ENCODE measurements around the gene TGIF1. TPM values are rescaled to one million over a fixed set of nuclear protein-coding genes. Genes with fewer than 3 reads are reported as not detected.

TGIF1 gene
- polyA plus RNA-seq, 1 donor: 37.1 TPM

DNA sequence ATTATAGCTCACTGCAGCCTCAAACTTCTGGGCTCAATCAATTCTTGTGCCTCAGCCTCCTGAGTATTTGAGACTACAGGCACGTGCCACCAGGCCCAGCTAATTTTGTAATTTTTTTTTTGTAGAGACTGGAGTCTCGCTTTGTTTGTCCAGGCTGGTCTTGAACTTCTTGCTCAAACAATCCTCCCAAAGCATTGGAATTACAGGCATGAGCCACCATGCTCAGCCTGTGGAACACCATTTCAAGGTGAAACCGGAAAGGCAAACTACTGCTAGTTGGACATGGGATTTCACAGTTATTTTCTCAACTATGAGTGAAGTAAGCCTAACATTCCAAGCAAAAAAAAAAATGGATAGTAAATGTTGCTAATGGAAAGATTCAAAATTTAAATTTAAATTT is 20.9 kb upstream of the TGIF1 start:
- no peak for DNase-seq (ENCODE audit: low read depth)

DNA sequence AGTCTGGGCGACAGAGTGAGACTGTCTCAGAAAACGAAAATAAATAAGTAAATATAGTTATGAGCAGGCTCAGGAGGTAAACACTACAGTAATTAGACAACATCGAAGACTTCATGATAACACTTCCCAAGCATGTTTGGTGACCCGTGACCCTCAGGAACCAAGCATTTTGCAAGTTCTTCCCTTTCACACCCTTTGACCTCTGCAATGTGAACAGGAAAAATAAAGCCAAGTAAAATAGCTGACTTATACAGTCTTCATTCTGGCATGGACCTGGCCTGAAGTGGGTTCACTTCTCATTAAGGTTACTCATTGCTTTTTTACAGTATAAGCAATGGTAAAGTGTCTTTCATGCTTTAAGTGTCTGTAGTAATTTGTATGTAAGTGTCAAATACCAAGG is 15.3 kb upstream of the TGIF1 start:
- DNase-seq (ENCODE audit: low read depth): no peak

DNA sequence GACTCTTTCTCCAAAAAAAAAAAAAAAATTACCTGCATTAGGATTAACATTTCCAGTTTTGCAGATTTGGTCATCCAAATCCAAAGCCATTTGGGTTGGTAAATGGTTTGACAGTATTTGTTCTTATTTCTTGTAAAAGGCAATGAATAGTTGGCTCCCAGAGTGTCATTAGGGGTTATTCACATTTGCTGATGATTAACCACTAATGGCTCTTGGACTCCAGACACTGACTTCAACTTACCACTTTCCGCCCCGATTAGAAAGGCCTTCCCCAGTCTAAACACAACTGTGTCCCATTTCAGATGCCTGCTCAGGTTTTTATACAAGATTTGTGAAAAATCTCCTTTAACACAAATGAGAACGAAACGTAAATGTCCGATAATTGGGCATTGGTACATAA is 9.6 kb upstream of the TGIF1 start:
- no peak for DNase-seq (ENCODE audit: low read depth)

DNA sequence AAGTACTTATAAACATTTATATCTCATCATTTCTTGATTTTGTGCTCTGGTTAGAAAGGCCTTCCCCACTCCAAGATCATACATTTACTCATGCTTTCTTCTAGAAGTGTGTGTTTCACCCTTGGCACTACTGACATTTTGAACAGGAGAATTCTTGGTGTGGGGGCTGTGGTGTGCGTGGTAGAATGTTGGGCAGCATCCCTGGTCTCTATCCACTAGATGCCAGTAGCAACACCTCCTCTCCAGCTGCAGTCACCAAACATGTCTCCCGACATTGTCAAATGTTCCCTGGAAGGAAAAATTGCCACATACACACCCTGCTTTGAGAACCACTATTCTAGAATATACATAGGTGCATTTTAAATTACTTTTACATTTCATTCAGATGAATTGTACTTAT is 8.7 kb upstream of the TGIF1 start:
- DNase-seq (ENCODE audit: low read depth): no peak

DNA sequence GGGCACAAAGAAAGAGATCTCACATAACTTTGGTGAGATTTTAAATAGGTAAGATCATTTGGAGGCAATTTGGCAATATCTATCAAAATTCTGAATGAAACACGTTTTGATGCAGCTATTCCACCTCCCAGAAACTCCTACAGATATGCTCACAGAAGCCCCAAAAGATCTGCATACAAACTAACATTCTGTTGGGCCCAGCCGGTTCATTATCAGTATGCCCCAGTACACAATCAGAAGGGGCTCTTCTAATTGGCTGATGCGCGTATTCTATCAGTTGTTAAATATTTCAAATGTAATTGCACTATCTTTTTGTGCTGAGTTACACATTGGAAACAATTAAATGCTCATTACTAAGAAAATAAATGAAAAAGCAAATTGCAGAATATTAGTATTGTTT is 7.1 kb upstream of the TGIF1 start:
- DNase-seq (ENCODE audit: low read depth): no peak

DNA sequence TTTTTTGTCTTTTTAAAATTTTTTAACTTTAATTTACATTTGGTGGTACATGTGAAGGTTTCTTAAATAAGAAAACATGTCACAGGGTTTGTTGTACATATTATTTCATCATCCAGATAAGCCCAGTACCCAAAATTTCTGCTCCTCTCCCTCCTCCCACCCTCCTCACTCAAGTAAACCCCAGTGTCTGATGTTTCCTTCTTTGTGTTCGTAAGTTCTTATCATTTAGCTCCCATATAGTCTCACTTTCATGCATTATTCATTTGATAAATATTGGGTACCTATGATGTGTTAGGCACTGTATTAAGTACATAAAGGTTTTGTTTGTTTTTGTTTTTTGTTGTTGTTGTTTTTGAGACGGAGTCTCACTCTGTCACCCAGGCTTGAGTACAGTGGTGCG is 5.7 kb upstream of the TGIF1 start:
- DNase-seq (ENCODE audit: low read depth): no peak

DNA sequence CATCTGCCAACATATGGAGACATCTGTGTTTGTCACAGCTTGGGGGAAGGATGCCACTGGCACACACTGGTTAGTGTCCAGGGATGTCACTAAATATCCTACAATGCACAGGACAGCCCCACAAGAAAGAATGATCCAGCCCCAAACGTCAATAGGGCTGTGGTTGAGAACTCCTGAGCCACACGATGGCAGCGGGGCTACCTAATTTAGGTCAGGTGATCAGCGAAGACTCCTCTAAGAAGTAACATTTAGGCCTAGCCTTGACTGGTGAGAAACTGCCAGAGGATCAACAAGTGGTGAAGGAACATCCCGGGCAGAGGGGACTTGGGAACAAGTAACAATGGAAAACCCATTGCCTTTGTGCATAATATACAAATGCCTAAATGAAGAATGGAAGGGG is 5.0 kb upstream of the TGIF1 start:
- no peak for DNase-seq (ENCODE audit: low read depth)

DNA sequence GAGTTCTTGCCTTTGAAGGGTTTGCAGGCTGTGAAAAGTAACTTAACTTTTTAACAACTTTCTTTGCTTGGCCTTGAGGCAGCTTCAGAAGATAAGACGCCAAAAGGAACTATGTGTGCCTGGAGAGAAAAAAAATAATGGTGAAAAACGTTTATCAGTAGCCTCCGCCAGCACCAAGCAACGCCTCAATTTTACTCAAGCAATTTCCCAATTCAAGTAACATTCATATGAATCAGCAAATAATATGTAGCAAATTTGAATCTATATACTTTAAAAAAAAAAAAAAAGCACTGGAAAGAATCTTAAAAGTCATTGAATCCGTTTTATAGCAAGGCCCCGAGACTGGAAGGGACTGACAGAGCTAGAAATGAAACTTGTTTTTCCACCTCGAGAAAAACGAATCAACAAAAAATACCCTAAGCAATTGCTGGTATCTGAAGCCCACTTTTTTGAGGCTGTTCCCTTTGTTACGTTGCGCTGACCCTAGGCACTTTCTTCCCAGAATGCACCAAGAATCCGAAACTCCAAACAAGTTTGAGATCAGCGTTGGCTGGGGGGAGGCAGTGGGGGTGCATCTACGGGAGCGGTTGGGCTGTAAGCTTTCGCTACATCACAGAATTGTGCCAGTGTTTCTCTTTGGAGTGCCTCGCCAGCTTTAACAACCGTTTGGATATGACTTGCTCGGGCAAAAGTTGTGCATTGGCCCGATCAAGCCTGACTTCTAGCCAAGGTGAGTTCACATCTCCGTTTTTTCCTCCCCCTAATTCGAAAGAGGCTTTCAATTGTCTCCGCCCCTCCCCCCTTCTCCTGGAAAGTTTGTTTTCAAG is 2.7 kb upstream of the TGIF1 start:
- peak; percentile 72 for DNase-seq (ENCODE audit: low read depth)

DNA sequence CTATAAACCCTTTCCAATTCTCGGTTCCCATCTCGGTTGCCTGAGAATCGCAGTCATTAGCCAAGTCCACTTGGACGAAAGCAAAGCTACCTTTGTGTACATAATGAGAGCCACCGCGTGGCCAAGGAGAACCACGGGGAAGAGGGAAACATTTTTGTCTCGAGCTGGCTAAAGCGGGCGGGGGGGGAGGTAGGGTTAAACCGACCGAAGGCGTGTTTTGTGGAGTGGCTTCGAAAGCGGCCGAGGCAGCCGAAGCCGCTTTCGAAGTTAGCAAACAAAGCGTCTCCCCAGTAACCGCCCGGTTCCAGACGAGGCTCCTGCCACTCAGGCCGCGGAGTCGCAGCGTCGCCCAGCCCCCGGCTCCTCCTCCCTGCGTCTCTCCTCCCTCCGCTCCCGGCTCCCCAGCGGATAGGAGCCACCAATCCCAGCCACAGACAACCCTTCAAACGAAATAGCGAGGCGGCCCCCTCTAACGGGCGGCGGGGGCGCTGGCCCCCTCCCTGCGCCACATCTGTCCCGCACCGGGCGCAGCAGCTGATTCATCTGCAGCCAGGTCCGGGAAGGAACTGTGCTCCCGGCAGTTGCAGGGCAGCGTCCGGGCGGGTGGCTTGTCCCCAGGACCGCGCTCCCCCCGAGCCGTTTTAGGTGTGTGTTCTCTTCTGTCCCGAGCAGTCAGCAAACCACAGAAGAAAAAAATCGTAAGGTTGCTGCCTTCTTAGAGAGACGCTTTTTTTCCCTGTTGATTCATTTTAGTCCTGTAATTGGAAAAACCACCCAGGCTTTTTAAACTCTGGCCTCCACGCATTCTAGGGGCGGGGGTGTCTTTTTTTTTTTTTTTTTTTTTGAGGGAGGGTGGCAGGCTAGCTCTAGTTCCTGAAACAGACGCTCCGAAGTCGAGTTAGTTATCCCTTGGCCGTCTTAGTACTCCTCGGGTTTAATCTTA is 1.8 kb upstream of the TGIF1 start:
- peak; percentile 93 for DNase-seq (ENCODE audit: low read depth)

DNA sequence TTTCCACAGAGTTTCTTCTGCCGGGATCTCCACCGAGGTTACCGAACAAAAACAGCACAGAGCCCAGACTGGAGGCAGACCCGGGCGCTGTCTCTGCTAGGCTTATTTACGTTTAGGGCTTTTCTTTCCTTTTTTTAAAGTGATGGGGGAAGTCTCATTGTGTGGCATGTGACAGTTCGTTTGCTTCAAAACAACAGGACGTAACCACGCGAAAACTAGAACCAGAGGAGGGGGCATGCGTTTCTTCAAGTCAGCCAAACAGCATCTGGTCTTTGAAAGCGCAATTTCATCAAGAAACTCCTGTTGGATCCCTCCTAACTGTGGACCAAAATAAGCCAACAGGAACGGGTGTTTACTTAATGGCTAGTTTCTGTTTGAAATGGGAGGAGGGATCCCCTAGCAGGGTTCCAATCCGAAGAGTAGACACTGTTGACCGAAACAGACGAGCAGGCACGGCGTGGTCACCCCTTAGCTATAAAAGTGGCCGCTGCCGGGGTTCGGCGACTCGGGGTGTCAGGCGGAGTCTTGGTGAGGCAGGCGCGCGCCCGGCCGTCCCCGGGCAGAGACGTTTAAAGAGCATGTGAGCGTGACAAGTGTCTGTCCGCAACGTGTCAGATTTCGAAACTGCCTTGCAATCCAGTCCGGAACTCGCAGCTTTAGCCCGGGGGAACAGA is 997 bp upstream of the TGIF1 start:
- peak; percentile 71 for DNase-seq (ENCODE audit: low read depth)

DNA sequence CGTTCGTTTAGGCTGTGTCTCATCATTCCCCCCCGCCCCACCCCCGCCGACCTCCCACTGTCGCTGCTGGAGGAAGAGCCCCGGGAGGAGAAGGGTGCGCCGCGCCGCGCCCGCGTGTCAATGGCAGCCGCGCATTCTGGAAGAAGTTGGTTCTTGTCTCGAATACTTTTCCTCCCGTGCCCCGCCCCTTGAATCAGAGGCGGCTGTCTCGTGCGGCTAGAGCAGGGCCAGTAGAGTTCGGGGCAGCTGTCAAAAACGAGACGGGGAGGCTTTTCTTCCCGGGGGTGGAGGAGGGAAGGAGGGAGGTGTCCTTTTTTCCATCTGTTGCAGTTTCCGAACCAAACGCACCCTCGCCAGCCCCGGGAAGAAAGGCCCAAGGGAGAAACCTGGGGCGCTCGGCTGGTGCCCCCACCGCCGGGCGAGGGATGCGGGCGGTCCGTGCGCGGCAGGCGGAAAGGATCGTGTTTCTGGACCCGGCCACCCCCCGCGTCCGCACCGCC is 410 bp upstream of the TGIF1 start:
- DNase-seq (ENCODE audit: low read depth): no peak

DNA sequence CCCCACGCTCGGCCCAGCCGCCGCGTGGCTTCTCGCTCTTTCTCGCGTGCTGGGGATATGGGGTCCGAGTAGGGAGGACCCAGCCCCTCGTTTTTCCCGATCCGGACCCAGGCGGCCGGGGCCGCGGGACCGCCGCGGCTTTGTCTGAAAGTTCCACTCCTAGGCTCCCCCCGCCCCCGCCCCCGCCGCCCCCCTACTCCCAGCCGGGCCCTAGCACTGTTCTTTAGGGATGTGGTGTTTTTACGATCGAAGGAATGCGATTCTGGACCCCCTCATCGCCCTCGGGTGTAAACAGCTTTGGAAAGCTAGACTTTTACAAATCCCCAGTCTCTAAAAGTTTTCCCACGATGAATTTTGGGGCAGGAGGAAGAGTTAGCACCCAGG is 819 bp downstream of the TGIF1 start:
- no peak for DNase-seq (ENCODE audit: low read depth)

DNA sequence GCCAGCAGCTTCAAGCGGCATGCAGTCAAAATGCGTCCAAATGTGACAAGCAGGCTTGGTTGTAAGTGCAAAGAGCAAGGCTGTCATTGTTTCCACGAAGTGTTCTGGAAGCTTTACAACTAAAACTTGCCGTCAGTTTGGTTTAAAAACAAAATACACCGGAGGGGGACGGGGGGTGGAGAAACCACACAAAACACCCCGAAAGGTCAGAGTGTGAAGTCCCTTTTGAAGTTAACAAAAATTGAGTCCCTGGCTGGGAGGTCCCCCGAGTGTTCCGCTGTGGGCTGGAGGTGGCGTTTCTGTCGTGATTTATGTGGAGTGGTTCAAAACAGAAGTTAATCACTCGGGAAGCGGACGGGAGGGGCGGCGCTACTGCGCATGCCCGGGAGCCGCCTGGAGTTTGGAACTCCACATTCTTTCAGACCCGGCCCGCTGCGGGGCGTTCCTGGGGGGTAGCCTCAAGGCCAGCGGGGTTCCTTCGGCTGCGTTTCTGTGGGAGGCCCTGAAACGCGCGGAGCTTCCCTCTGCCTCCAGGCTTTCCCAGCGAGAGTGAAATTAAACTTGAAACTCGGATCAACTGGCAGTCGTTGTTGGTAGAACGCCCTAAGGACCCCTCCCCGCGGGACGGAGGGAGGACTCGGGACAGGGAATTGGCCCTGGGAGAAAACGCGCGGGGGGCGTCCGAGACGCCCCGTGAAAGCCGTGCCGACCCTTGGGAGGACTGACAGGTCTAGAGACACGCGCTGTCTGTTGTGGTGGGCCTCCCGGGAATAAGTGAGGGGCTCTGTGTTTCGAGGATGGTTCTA is 1.4 kb downstream of the TGIF1 start:
- DNase-seq (ENCODE audit: low read depth): peak; percentile 88

DNA sequence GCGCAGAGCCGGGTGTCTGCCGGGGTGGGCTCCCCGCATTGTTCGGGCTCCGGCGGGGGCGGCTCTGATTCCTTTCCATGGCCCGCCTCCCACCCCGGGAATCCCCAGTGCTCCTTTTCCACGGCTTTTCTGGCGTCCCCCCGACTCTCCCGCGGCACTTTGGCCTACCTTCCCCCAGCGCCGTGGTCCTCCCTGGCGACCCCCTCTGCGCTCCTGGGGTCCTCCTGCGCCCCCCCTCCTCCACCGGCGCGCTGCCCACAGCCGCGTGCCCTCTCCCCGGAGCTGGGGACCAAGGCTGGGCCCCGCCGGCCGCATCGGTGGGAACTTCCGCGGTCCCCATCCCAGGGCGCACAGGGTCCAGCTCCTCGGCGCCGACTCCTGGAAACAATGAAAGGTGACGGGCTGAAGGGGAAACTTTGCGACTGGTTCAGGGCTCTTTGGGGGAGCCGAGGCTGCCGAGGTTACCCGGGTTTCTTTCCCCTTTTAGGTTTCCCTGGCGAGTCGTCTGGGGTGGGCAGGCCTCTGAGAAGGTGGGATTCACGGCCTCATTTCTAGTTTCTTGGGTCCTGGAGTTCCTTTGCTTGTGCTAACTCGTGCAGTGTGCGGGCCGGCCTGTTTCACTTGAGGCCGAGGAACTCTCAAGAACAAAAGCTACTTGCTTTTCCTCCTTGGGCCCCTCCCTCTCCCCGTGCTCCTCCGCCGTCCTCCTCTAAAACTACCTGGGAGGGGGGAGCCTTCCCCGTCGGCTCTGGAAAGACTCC is 2.2 kb downstream of the TGIF1 start:
- DNase-seq (ENCODE audit: low read depth): no peak

DNA sequence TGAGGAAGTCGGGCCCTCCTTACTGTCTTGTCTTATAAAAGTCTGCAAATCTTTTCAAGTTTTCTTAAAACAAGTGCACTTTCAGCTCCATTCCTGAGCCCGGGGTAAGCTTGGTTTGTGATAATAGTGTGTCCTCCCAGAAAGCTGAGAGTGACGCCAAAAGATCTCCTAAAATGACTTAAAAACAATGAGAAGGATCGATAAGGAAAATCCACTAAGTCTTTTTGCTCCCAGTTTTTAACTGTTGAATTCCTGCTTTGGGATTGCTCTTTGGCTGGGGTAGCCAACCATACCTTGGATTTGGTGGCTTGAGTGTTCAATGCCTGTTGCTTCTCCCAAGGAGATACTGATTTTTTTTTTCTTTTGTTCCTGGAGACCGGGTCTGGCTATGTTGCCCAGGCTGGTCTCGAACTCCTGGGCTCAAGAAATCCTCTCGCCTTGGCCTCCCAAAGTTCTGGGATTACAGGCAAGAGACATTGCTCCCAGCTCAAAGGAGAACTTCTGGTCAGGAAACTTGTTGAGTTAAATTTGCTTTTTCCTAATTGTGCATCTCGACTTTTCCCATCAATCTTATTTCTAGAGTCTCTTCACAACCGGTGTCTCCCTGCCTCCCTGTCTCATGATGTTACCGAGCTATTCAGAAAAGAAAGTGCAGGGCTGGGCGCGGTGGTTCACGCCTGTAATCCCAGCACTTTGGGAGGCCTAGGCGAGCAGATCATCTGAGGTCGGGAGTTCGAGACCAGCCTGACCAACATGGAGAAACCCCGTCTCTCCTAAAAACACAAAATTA is 3.0 kb downstream of the TGIF1 start:
- no peak for DNase-seq (ENCODE audit: low read depth)

DNA sequence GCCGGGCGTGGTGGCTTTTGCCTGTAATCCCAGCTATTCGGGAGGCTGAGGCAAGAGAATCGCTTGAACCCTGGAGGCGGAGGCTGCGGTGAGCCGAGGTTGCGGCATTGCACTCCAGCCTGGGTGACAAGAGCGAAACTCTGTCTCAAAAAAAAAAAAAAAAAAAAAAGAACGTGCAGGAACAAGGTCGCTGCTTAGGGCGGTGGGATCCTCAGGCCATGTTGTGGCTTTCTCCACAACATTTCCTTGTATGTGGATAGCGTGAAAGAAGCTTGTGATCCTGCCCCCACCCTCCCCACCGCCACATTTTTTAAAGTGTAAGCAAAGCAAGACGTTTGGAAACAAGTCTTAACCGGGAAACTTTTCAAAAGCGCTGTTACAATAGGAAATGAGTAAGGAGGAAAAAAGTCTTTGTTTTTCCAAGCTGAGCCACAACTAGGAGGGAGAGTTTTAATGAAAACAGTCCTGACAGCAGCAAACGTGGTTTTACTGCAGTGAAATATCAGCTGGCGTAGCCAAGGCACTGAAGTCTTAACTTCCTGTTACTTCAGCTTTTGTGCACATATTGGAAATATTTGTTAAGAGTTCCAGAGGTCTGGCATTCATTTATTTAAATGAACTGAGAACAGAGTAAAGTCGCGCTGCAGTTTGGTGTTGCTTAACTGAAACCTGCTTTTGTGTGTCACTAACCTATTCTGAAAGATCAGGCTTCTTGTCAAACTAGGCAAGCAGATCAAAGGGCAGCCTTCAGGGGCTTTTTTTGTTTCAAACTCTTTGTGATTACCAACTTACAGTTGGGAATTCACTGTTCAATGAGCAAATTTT is 3.8 kb downstream of the TGIF1 start:
- peak; percentile 83 for DNase-seq (ENCODE audit: low read depth)

DNA sequence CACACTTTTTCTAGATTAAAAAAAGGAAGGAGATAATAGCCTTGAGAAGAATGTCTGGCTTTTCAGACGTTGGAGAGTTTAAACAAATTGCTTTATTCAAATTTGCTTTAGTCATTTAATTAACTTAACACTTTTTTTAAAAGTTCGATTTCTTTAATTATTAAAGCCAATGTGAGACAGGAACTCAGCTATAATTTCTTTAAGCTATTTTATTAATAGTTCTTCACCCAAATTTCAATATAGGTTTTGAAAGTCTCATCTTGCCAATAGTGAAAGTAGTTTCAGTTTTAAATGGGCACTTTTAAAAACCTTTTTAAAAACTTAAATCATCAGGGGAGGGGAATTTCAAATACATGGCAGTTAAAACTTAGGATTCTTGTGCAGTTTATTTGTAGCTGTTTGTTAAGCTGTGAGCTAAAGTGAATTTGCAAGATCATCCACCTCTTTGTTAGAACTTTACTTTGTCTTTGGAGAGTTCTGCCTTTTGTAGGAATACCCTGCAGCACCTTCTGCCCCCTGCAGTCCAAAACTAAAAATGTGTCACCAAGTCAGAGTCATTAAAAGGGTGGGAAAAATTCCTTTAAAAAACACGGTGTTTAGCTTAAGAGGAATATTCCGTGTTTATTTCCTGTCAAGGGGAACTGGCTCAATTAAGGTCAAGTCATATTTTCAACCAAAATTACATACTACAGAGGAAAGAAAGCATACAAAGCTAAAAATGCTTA is 4.6 kb downstream of the TGIF1 start:
- no peak for DNase-seq (ENCODE audit: low read depth)

DNA sequence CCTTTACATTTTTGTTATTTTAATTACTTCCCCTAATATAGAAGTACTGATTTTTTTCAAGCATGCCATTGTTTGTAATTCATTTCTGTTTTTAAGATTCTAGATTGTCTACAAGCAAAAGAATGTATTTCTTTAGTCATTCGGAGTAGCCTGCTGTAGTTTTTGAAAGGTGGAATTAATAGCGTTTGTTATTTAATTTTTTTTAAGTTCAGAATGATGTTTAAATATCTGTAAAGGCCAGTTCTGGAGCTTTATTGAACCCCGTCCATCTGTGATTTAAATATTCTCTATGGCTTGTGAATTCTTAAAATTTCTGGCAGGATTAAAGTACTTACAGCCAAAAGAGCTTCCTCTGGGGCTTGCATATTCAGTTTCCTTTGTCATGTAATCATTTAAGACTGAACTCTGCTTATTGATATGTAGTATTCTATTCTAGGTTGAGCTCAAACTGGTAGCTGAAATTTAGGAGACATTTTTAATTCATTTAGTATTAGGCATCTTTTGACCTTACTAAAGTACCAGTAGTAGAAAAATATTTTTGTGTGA is 5.2 kb downstream of the TGIF1 start:
- no peak for DNase-seq (ENCODE audit: low read depth)
